ENCODE results near the gene ACTR6. TPM values are rescaled to one million over a fixed set of nuclear protein-coding genes. Genes with fewer than 3 reads are reported as not detected.

The ACTR6 gene
- total and polyA plus RNA-seq, 9 of the 15 experiments (the other 6 are each of a cell fraction or from before 2014, with no cell fraction given), result 26.1 to 109 (median 70.9) TPM

DNA sequence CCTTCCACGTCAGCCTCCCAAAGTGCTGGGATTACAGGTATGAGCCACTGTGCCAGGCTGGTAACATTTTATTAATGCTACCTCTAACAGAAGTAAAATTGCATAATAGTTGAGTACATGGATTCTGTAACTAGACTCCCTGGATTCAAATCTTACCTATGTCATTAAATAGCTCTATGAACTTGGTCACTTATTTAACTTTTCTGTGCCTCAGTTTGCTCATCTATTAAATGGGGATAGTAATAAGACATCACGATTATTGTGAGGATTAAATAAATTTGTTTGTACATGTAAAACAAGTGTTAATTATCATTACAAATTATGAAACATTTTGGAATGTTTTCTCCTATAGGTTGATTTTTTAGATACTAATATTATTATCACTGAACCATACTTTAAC, 6.7 kb downstream of the ACTR6 start:
- Histone ChIP-seq H3K9ac (ENCODE audit: insufficient read depth in 1 of 2, low read depth in 2 of 2, low read length in 2 of 2) (no peak overlapping the region), H3K4me1 (replicated peaks in 1 of 2; ENCODE audit: control insufficient read depth in 2 of 2, insufficient read depth in 2 of 2, low read length in 2 of 2) (peaks cover 2 to 3% of the 10 kb centered on the region in 2 experiments; a peak in 3 of 5 replicates), H3K9me3 (replicated peaks; ENCODE audit: control insufficient read depth, insufficient read depth, low read depth, low read length) (no peaks in the 10 kb centered on the region), H3K4me3 (no peak overlapping the region), H3K9me1 (ENCODE audit: control insufficient read depth, insufficient read depth, low read length) (no peaks in the 10 kb centered on the region), H3K4me2 (ENCODE audit: insufficient read depth, low read length) (no peak overlapping the region), H2AFZ (ENCODE audit: low read depth, low read length) (no peak overlapping the region), H3K79me2 (ENCODE audit: control insufficient read depth, insufficient read depth, low read length) (peaks cover 27% of the 10 kb centered on the region), H3K27ac (ENCODE audit: extremely low read depth, low read depth, low read length) (no peak overlapping the region), H4K20me1 (replicated peaks; ENCODE audit: control insufficient read depth, insufficient read depth, low read length) (no peaks in the 10 kb centered on the region), H3K36me3 (ENCODE audit: control insufficient read depth, insufficient read depth, low read length) (peaks cover 69% of the 10 kb centered on the region), H3K27me3 (ENCODE audit: control insufficient read depth in 2 of 2, insufficient read depth in 2 of 2, low read length in 2 of 2) (no peaks in the 10 kb centered on the region)
- no TSS peak for BruUV-seq (replicated peaks)
- in situ Hi-C loops (cut with MboI), result no loop called here
- FAIRE-seq, result no peak
- POLR2A ChIA-PET, result no interaction called here
- TF ChIP-seq, protein P1, sequence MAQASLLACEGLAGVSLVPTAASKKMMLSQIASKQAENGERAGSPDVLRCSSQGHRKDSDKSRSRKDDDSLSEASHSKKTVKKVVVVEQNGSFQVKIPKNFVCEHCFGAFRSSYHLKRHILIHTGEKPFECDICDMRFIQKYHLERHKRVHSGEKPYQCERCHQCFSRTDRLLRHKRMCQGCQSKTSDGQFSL (CRISPR knock-in tag; IDR thresholded peaks at IDR 0.05), result no peak
- TF ChIP-seq, protein P1 (tag; IDR thresholded peaks at IDR 0.05), result no peak
- peak; percentile 60; the same call in 1 of the 2 replicates for TF ChIP-seq BCOR (IDR thresholded peaks at IDR 0.05)
- no peak for TF ChIP-seq HDAC8 (tag; IDR thresholded peaks at IDR 0.05)
- TF ChIP-seq, protein P2, sequence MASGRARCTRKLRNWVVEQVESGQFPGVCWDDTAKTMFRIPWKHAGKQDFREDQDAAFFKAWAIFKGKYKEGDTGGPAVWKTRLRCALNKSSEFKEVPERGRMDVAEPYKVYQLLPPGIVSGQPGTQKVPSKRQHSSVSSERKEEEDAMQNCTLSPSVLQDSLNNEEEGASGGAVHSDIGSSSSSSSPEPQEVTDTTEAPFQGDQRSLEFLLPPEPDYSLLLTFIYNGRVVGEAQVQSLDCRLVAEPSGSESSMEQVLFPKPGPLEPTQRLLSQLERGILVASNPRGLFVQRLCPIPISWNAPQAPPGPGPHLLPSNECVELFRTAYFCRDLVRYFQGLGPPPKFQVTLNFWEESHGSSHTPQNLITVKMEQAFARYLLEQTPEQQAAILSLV (tag; IDR thresholded peaks at IDR 0.05), result no peak
- TF ChIP-seq RNF2 (IDR thresholded peaks at IDR 0.05), result no peak
- 0 out of 2 replicates have a peak, but pooled peaks have one; percentile 58 for TF ChIP-seq ADNP (tag; IDR thresholded peaks at IDR 0.05)
- no peak for TF ChIP-seq HMGN3 (IDR thresholded peaks at IDR 0.05; ENCODE audit: borderline replicate concordance, extremely low read depth, insufficient read length, low read depth, low read length)
- TF ChIP-seq RBM25 (IDR thresholded peaks at IDR 0.05; ENCODE audit: low read depth, low read length, severe bottlenecking), result peak; percentile 92
- TF ChIP-seq ZNF75A (CRISPR knock-in tag; IDR thresholded peaks at IDR 0.05), result no peak
- intact Hi-C loops (cut with micrococcal nuclease), result no loop called here
- CTCF ChIA-PET (ENCODE audit: low intra/inter-chr PET ratio), result no interaction called here
- ATAC-seq, result no peak
- WGBS (ENCODE audit: insufficient coverage, low coverage, missing lambda C conversion rate), result 92% methylated on average over 2 of the region's 2 CpGs
- no peak for DNase-seq (ENCODE audit: extremely low read depth in 1 of 4, low spot score in 3 of 4)

Data from K562 (cell line).